GM23338 (cell line): Measurements from ENCODE around the gene ARFGAP2. TPM values are rescaled to one million over a fixed set of nuclear protein-coding genes. Genes with fewer than 3 reads are reported as not detected.

Experiments
- ATAC-seq: fragments of 200-7000 bp; cut with Tn5 transposase; 3 replicates; pipeline ENCODE4 v1.9.1; 2020
- DNase-seq: peaks from one replicate; pipeline ENCODE4 v3.0.0-alpha.2; 2015; ENCODE audit warnings: low spot score
- H2AFZ ChIP-seq: fragments of 200-600 bp; sonication (generic); 2 replicates; pipeline ENCODE4 v1.8.0; 2016; ENCODE audit warnings: antibody characterized with exemption, mild to moderate bottlenecking, moderate library complexity
- H3F3A ChIP-seq: fragments of 200-600 bp; sonication (generic); replicated peaks from 2 replicates; pipeline ENCODE4 v1.8.0; 2017; ENCODE audit warnings: antibody characterized with exemption, mixed run types, low read depth
- H3K27ac ChIP-seq: fragments of 200-600 bp; sonication (generic); 2 replicates; pipeline ENCODE4 v1.6.1; 2016; ENCODE audit warnings: low read depth
- H3K27me3 ChIP-seq: fragments of 200-600 bp; sonication (generic); 2 replicates; pipeline ENCODE4 v1.8.0; 2016; ENCODE audit warnings: mild to moderate bottlenecking, mixed run types, moderate library complexity; ENCODE audit not compliant: insufficient read depth
- H3K36me3 ChIP-seq: fragments of 200-600 bp; sonication (generic); 2 replicates; pipeline ENCODE4 v1.8.0; 2016; ENCODE audit warnings: mild to moderate bottlenecking; ENCODE audit not compliant: insufficient read depth
- H3K4me1 ChIP-seq: fragments of 200-600 bp; sonication (generic); 2 replicates; pipeline ENCODE4 v1.8.0; 2016; ENCODE audit warnings: mild to moderate bottlenecking, moderate library complexity; ENCODE audit not compliant: insufficient read depth
- H3K4me2 ChIP-seq: fragments of 200-600 bp; sonication (generic); 2 replicates; pipeline ENCODE4 v1.7.1; 2017; ENCODE audit warnings: mixed run types
- H3K4me3 ChIP-seq: fragments of 200-600 bp; sonication (generic); 2 replicates; pipeline ENCODE4 v1.6.1; 2016; ENCODE audit warnings: mixed run types
- H3K79me2 ChIP-seq: fragments of 200-600 bp; sonication (generic); replicated peaks from 2 replicates; pipeline ENCODE4 v1.8.0; 2017; ENCODE audit warnings: mild to moderate bottlenecking; ENCODE audit not compliant: insufficient read depth
- H3K9me2 ChIP-seq: fragments of 200-600 bp; sonication (generic); 2 replicates; pipeline ENCODE4 v1.8.0; 2017; ENCODE audit not compliant: insufficient read depth
- H4K20me1 ChIP-seq: fragments of 200-600 bp; sonication (generic); replicated peaks from 2 replicates; pipeline ENCODE4 v1.8.0; 2017; ENCODE audit warnings: mild to moderate bottlenecking; ENCODE audit not compliant: insufficient read depth
- H3K27ac Mint-ChIP-seq: 2 replicates; pipeline ENCODE4 v1.8.0; 2020; ENCODE audit warnings: inconsistent platforms, mild to moderate bottlenecking, moderate library complexity, mixed read lengths
- H3K27me3 Mint-ChIP-seq: 3 replicates; pipeline ENCODE4 v1.8.0; 2022; ENCODE audit warnings: low read depth, mild to moderate bottlenecking, moderate library complexity, mixed read lengths, inconsistent platforms; ENCODE audit not compliant: insufficient read depth, poor library complexity
- H3K36me3 Mint-ChIP-seq: 3 replicates; pipeline ENCODE4 v1.8.0; 2021; ENCODE audit warnings: low read depth, mild to moderate bottlenecking, inconsistent platforms, moderate library complexity, mixed read lengths
- H3K4me1 Mint-ChIP-seq: 3 replicates; pipeline ENCODE4 v1.8.0; 2020; ENCODE audit warnings: mild to moderate bottlenecking, inconsistent platforms, mixed read lengths
- H3K4me3 Mint-ChIP-seq: 3 replicates; pipeline ENCODE4 v1.8.0; 2021; ENCODE audit warnings: moderate library complexity, mild to moderate bottlenecking, inconsistent platforms, mixed read lengths
- H3K9me3 Mint-ChIP-seq: 3 replicates; pipeline ENCODE4 v1.8.0; 2020; ENCODE audit warnings: moderate library complexity, mild to moderate bottlenecking, inconsistent platforms, mixed read lengths
- CREB1 ChIP-seq: fragments of 250-450 bp; sonication (Bioruptor Pico); IDR thresholded peaks from 2 replicates; pipeline ENCODE4 v1.5.0; 2020; ENCODE audit warnings: low read depth, mild to moderate bottlenecking, moderate library complexity
- CTCF ChIP-seq, 2 experiments: fragments of 200-600 bp in 1 of 2; sonication (generic) in 1 of 2; conservative IDR thresholded peaks; 2 replicates each; pipeline versions ENCODE4 v1.5.1 to v1.6.1; 2016 to 2017; ENCODE audit warnings: antibody characterized with exemption in 2 of 2, low read depth in 2 of 2, mild to moderate bottlenecking in 2 of 2, moderate library complexity in 1 of 2
- ETS1 ChIP-seq: IDR thresholded peaks from 2 replicates; pipeline ENCODE4 v1.6.1; 2016; ENCODE audit warnings: antibody characterized with exemption
- EZH2 ChIP-seq: fragments of 200-600 bp; sonication (generic); IDR thresholded peaks from one replicate; pipeline ENCODE4 v1.8.0; 2017; ENCODE audit warnings: antibody characterized with exemption, mild to moderate bottlenecking, low read depth; ENCODE audit not compliant: unreplicated experiment
- EZH2phosphoT487 ChIP-seq: fragments of 200-600 bp; sonication (generic); IDR thresholded peaks from one replicate; pipeline ENCODE4 v1.8.1; 2018; ENCODE audit warnings: antibody characterized with exemption; ENCODE audit not compliant: unreplicated experiment
- JUNB ChIP-seq: IDR thresholded peaks from one replicate; pipeline ENCODE4 v1.6.1; 2016; ENCODE audit warnings: antibody characterized with exemption; ENCODE audit not compliant: unreplicated experiment
- NANOG ChIP-seq: IDR thresholded peaks from 2 replicates; pipeline ENCODE4 v1.6.1; 2016; ENCODE audit warnings: antibody characterized with exemption, borderline replicate concordance
- POLR2AphosphoS5 ChIP-seq: IDR thresholded peaks from 2 replicates; pipeline ENCODE4 v1.6.1; 2016; ENCODE audit warnings: antibody characterized with exemption, low read depth
- REST ChIP-seq: IDR thresholded peaks from one replicate; pipeline ENCODE4 v1.6.1; 2018; ENCODE audit warnings: antibody characterized with exemption; ENCODE audit not compliant: unreplicated experiment
- STAT1 ChIP-seq: IDR thresholded peaks from one replicate; pipeline ENCODE4 v1.6.1; 2016; ENCODE audit warnings: antibody characterized with exemption; ENCODE audit not compliant: unreplicated experiment
- ZNF114 ChIP-seq: fragments of 250-450 bp; sonication (Bioruptor Pico); IDR thresholded peaks from 2 replicates; pipeline ENCODE4 v1.5.0; 2020; ENCODE audit warnings: mild to moderate bottlenecking, moderate library complexity
- ZNF331 ChIP-seq: fragments of 250-450 bp; sonication (Bioruptor Pico); IDR thresholded peaks from 2 replicates; pipeline ENCODE4 v1.5.0; 2020; ENCODE audit warnings: low read depth, mild to moderate bottlenecking, moderate library complexity
- polyA plus RNA-seq: library from polyadenylated mRNA; unstranded; fragments of >200 nt; fragmentation: Nextera tagmentation; extraction: Ambion mirVana; gene quantifications from 2 replicates; pipeline ENCODE4 v1.2.1, GENCODE V29; 2016
- total RNA-seq: library from RNA; depleted of rRNA; stranded (reverse); fragments of >200 nt; shearing (Covaris generic); gene quantifications from 2 replicates; pipeline ENCODE4 v1.2.3, GENCODE V29; 2014
- TF ChIP-seq, protein P1 (sequence below): fragments of 250-450 bp; sonication (Bioruptor Pico); IDR thresholded peaks from 2 replicates; pipeline ENCODE4 v1.5.0; 2020; ENCODE audit warnings: mild to moderate bottlenecking, moderate library complexity

ARFGAP2 gene
- total and polyA plus RNA-seq, 2 experiments from 2014 or later: 25.6 to 122 TPM

DNA sequence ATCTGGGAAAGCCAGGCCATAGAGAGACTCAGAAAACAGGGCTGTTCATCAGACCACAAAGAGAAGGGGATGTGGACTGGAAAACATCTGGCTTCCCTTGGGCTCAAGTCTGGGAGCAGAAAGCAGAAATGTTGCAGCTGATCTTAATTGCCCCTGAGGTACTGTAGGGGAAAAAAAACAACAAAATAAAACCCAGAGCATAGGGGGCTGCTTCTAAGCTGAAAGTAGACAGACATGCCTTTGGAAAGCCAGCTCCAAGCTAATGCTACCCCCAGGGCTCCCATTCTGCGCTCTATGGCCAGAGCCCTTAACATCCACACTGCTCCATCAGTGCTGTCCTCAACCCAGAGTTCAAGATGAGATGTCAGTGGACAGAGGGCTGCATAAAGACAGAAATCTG lies 11.6 kb upstream of the ARFGAP2 start:
- Mint-ChIP-seq H3K27ac (no peak overlapping the region), H3K27me3 (peaks cover 19% of the 10 kb centered on the region), H3K4me1 (peaks cover 17% of the 10 kb centered on the region), H3K4me3 (peak overlapping the region; percentile 85; the same call in 1 of the 3 replicates), H3K36me3 (no peaks in the 10 kb centered on the region; the same call in 2 of the 3 replicates), H3K9me3 (no peaks in the 10 kb centered on the region)
- peaks cover 20% of the 10 kb centered on the region for H3K27me3 ChIP-seq
- H3K36me3 ChIP-seq: no peaks in the 10 kb centered on the region
- H2AFZ ChIP-seq: no peak overlapping the region
- TF ChIP-seq EZH2phosphoT487 (no peak), ZNF331 (CRISPR knock-in tag) (no peak), CTCF (conservative IDR thresholded peaks at IDR 0.05; ENCODE audit: low read depth in 2 of 2) (no peak), JUNB (no peak), POLR2AphosphoS5 (no peak), ETS1 (no peak), STAT1 (no peak), CREB1 (CRISPR knock-in tag) (no peak), EZH2 (no peak), ZNF114 (CRISPR knock-in tag) (no peak), REST (no peak), NANOG (no peak)
- TF ChIP-seq, protein P1, sequence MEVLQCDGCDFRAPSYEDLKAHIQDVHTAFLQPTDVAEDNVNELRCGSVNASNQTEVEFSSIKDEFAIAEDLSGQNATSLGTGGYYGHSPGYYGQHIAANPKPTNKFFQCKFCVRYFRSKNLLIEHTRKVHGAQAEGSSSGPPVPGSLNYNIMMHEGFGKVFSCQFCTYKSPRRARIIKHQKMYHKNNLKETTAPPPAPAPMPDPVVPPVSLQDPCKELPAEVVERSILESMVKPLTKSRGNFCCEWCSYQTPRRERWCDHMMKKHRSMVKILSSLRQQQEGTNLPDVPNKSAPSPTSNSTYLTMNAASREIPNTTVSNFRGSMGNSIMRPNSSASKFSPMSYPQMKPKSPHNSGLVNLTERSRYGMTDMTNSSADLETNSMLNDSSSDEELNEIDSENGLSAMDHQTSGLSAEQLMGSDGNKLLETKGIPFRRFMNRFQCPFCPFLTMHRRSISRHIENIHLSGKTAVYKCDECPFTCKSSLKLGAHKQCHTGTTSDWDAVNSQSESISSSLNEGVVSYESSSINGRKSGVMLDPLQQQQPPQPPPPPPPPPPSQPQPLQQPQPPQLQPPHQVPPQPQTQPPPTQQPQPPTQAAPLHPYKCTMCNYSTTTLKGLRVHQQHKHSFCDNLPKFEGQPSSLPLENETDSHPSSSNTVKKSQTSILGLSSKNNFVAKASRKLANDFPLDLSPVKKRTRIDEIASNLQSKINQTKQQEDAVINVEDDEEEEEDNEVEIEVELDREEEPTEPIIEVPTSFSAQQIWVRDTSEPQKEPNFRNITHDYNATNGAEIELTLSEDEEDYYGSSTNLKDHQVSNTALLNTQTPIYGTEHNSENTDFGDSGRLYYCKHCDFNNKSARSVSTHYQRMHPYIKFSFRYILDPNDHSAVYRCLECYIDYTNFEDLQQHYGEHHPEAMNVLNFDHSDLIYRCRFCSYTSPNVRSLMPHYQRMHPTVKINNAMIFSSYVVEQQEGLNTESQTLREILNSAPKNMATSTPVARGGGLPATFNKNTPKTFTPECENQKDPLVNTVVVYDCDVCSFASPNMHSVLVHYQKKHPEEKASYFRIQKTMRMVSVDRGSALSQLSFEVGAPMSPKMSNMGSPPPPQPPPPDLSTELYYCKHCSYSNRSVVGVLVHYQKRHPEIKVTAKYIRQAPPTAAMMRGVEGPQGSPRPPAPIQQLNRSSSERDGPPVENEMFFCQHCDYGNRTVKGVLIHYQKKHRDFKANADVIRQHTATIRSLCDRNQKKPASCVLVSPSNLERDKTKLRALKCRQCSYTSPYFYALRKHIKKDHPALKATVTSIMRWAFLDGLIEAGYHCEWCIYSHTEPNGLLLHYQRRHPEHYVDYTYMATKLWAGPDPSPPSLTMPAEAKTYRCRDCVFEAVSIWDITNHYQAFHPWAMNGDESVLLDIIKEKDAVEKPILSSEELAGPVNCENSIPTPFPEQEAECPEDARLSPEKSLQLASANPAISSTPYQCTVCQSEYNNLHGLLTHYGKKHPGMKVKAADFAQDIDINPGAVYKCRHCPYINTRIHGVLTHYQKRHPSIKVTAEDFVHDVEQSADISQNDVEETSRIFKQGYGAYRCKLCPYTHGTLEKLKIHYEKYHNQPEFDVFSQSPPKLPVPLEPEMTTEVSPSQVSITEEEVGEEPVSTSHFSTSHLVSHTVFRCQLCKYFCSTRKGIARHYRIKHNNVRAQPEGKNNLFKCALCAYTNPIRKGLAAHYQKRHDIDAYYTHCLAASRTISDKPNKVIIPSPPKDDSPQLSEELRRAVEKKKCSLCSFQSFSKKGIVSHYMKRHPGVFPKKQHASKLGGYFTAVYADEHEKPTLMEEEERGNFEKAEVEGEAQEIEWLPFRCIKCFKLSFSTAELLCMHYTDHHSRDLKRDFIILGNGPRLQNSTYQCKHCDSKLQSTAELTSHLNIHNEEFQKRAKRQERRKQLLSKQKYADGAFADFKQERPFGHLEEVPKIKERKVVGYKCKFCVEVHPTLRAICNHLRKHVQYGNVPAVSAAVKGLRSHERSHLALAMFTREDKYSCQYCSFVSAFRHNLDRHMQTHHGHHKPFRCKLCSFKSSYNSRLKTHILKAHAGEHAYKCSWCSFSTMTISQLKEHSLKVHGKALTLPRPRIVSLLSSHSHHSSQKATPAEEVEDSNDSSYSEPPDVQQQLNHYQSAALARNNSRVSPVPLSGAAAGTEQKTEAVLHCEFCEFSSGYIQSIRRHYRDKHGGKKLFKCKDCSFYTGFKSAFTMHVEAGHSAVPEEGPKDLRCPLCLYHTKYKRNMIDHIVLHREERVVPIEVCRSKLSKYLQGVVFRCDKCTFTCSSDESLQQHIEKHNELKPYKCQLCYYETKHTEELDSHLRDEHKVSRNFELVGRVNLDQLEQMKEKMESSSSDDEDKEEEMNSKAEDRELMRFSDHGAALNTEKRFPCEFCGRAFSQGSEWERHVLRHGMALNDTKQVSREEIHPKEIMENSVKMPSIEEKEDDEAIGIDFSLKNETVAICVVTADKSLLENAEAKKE: no peak
- H3K79me2 ChIP-seq: peaks cover 18% of the 10 kb centered on the region
- no peaks in the 10 kb centered on the region for H3K9me2 ChIP-seq
- no peak overlapping the region for H3K27ac ChIP-seq
- ATAC-seq (no peak), DNase-seq (no peak)
- H3K4me3 ChIP-seq: peak overlapping the region; percentile 96; the same call in 1 of the 2 replicates
- H3K4me2 ChIP-seq: peak overlapping the region; percentile 99
- H3K4me1 ChIP-seq: peaks cover 15% of the 10 kb centered on the region
- H3F3A ChIP-seq: peaks cover 35% of the 10 kb centered on the region
- no peaks in the 10 kb centered on the region for H4K20me1 ChIP-seq
